Measurements from ENCODE around the gene KMT2B.
"Not testable (repeated sequence)": the region's sequence is repeated elsewhere in the genome, so short reads cannot be mapped to it uniquely, and the experiment has no call there.

KMT2B gene

GRCh38 chr19:35717665-35718344 is at the start of gene KMT2B:
KMT2B (plus strand) TSS chr19:35718003; CDS start chr19:35718019, 16 bp downstream.
- FAIRE-seq, result no peak

- FAIRE-seq, result no peak
These were observed 48.2 kb upstream of the KMT2B start for GRCh38 chr19:35669566-35669965.

GRCh38 chr19:35669974-35670373 is 47.8 kb upstream of the KMT2B start:
- FAIRE-seq, result no peak

- no peak for FAIRE-seq
These were observed 47.1 kb upstream of the KMT2B start for GRCh38 chr19:35670686-35671085.

- no peak for FAIRE-seq
These were observed 46.0 kb upstream of the KMT2B start for GRCh38 chr19:35671818-35672217.

- peak; percentile 27 for FAIRE-seq
These were observed 44.5 kb upstream of the KMT2B start for GRCh38 chr19:35673121-35673804.

GRCh38 chr19:35675589-35676140 is 42.1 kb upstream of the KMT2B start:
- no peak for FAIRE-seq

GRCh38 chr19:35689836-35690235 is 28.0 kb upstream of the KMT2B start:
- FAIRE-seq, result no peak

GRCh38 chr19:35691106-35691505 is 26.7 kb upstream of the KMT2B start:
- FAIRE-seq, result not testable (repeated sequence)

GRCh38 chr19:35692010-35692409 is 25.8 kb upstream of the KMT2B start:
- FAIRE-seq, result no peak

- no peak for FAIRE-seq
These were observed 24.4 kb upstream of the KMT2B start for GRCh38 chr19:35693422-35693821.

GRCh38 chr19:35693835-35694599 is 23.8 kb upstream of the KMT2B start:
- peak; percentile 57 for FAIRE-seq

GRCh38 chr19:35695895-35696422 is 21.8 kb upstream of the KMT2B start:
- FAIRE-seq, result no peak

GRCh38 chr19:35696835-35697234 is 21.0 kb upstream of the KMT2B start:
- FAIRE-seq, result no peak

- peak; percentile 96 for FAIRE-seq
These were observed 15.4 kb upstream of the KMT2B start for GRCh38 chr19:35702223-35703012.

GRCh38 chr19:35703343-35703742 is 14.5 kb upstream of the KMT2B start:
- no peak for FAIRE-seq

GRCh38 chr19:35704218-35704617 is 13.6 kb upstream of the KMT2B start, which contains the start of gene ZBTB32:
ZBTB32 (plus strand) TSS chr19:35704558; CDS start chr19:35714627, 10,069 bp downstream.
- no peak for FAIRE-seq

GRCh38 chr19:35708391-35708790 is 9.4 kb upstream of the KMT2B start:
- FAIRE-seq, result no peak

GRCh38 chr19:35710784-35711723 is 6.7 kb upstream of the KMT2B start:
- FAIRE-seq, result no peak

- FAIRE-seq, result no peak
These were observed 5.0 kb upstream of the KMT2B start for GRCh38 chr19:35712567-35713505.

Data from A204.1 (cell line).